ENCODE data around the gene KIF26B.

KIF26B gene

GRCh38 chr1:245656189-245656717 lies 501.5 kb downstream of the KIF26B start:
- TF ChIP-seq MAX (IDR thresholded peaks at IDR 0.05; ENCODE audit: low read depth, low read length), result no peak
- no peak for TF ChIP-seq POLR2A (IDR thresholded peaks at IDR 0.05; ENCODE audit: extremely low read depth, insufficient read length)
- no peak for TF ChIP-seq MYC (IDR thresholded peaks at IDR 0.05; ENCODE audit: low read depth, low read length)
- TF ChIP-seq, protein P1, sequence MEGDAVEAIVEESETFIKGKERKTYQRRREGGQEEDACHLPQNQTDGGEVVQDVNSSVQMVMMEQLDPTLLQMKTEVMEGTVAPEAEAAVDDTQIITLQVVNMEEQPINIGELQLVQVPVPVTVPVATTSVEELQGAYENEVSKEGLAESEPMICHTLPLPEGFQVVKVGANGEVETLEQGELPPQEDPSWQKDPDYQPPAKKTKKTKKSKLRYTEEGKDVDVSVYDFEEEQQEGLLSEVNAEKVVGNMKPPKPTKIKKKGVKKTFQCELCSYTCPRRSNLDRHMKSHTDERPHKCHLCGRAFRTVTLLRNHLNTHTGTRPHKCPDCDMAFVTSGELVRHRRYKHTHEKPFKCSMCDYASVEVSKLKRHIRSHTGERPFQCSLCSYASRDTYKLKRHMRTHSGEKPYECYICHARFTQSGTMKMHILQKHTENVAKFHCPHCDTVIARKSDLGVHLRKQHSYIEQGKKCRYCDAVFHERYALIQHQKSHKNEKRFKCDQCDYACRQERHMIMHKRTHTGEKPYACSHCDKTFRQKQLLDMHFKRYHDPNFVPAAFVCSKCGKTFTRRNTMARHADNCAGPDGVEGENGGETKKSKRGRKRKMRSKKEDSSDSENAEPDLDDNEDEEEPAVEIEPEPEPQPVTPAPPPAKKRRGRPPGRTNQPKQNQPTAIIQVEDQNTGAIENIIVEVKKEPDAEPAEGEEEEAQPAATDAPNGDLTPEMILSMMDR (IDR thresholded peaks at IDR 0.05; ENCODE audit: low read depth, low read length), result no peak
- H3K4me3 ChIP-seq (ENCODE audit: low read depth, low read length), result no peak overlapping the region
- no peak for DNase-seq (ENCODE audit: low read depth)

DNA sequence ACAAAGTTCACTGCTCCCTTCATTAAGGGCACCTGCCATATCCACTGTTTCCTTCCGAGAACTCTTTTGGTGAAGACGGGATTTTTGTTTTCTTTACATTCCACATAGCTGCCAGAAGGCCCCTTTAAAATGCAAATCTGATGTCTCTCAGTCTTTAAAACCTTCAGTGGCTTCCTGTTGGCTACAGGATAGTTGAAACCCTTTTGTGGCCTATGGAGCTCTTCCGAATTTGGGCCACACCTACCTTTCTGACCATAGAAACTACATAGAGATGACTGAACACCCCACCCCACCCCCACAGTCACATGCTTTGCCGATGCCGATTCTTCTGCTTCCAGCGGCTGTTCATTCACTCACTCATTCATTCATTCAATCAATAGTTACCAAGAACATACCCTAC lies 502.6 kb downstream of the KIF26B start:
- TF ChIP-seq POLR2A (IDR thresholded peaks at IDR 0.05; ENCODE audit: extremely low read depth, insufficient read length) (no peak), MYC (IDR thresholded peaks at IDR 0.05; ENCODE audit: low read depth, low read length) (no peak), MAX (IDR thresholded peaks at IDR 0.05; ENCODE audit: low read depth, low read length) (no peak)
- TF ChIP-seq, protein P1 (IDR thresholded peaks at IDR 0.05; ENCODE audit: low read depth, low read length), result no peak
- H3K4me3 ChIP-seq (ENCODE audit: low read depth, low read length), result no peak overlapping the region
- DNase-seq (ENCODE audit: low read depth), result no peak

GRCh38 chr1:245663373-245663772 lies 508.6 kb downstream of the KIF26B start:
- no peak for DNase-seq (ENCODE audit: low read depth)
- no peak for TF ChIP-seq MYC (IDR thresholded peaks at IDR 0.05; ENCODE audit: low read depth, low read length)
- TF ChIP-seq MAX (IDR thresholded peaks at IDR 0.05; ENCODE audit: low read depth, low read length), result no peak
- TF ChIP-seq, protein P1 (IDR thresholded peaks at IDR 0.05; ENCODE audit: low read depth, low read length), result no peak
- TF ChIP-seq POLR2A (IDR thresholded peaks at IDR 0.05; ENCODE audit: extremely low read depth, insufficient read length), result no peak
- no peak overlapping the region for H3K4me3 ChIP-seq (ENCODE audit: low read depth, low read length)

GRCh38 chr1:245663841-245664240 lies 509.1 kb downstream of the KIF26B start:
- no peak for DNase-seq (ENCODE audit: low read depth)
- H3K4me3 ChIP-seq (ENCODE audit: low read depth, low read length), result no peak overlapping the region

GRCh38 chr1:245666412-245666811 lies 511.6 kb downstream of the KIF26B start:
- TF ChIP-seq MAX (IDR thresholded peaks at IDR 0.05; ENCODE audit: low read depth, low read length) (no peak), POLR2A (IDR thresholded peaks at IDR 0.05; ENCODE audit: extremely low read depth, insufficient read length) (no peak), MYC (IDR thresholded peaks at IDR 0.05; ENCODE audit: low read depth, low read length) (no peak)
- TF ChIP-seq, protein P1 (IDR thresholded peaks at IDR 0.05; ENCODE audit: low read depth, low read length), result no peak

More at GRCh38 chr1:245663841-245664240, 509.1 kb downstream of the KIF26B start:
- TF ChIP-seq MAX (IDR thresholded peaks at IDR 0.05; ENCODE audit: low read depth, low read length), result no peak
- TF ChIP-seq POLR2A (IDR thresholded peaks at IDR 0.05; ENCODE audit: extremely low read depth, insufficient read length), result no peak
- no peak for TF ChIP-seq MYC (IDR thresholded peaks at IDR 0.05; ENCODE audit: low read depth, low read length)
- TF ChIP-seq, protein P1 (IDR thresholded peaks at IDR 0.05; ENCODE audit: low read depth, low read length), result no peak

More at GRCh38 chr1:245666412-245666811, 511.6 kb downstream of the KIF26B start:
- no peak overlapping the region for H3K4me3 ChIP-seq (ENCODE audit: low read depth, low read length)
- DNase-seq (ENCODE audit: low read depth), result no peak

Data from NB4 (cell line).